Activated CD8-positive, alpha-beta memory T cell treated with anti-CD3 and anti-CD28 coated beads, Interleukin-2, amount 50 U/mL, for 1 hour (primary cell): ENCODE results near the gene PARN.
A peak's percentile ranks its signal among the peaks of the same experiment; 100 is the strongest.

Source experiments
- DNase-seq: peaks from one replicate; pipeline ENCODE4 v3.0.0-alpha.2; 2020; ENCODE audit errors: extremely low read depth

PARN gene

GRCh38 chr16:14529010-14529669 lies 100.9 kb downstream of the PARN start:
- peak; percentile 1 for DNase-seq

DNA sequence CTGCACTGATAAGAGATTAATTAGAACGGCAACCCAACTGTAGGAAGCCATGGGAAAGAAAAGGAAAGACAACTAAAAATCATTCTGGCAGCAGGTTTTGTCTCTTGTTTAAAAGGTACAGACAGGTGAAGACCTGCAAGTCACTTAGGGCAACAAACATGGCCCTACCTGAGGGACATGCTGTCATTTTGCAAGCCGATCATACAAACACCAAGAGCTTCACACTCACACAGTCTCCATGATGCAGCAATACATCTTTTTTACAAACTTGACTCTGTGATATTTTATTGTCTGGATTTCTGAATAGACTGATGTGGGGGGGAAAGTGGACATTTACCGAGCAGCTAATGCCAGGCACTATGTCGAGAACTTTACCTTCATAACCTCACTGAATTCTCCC lies 101.8 kb downstream of the PARN start:
- DNase-seq = no peak

GRCh38 chr16:14527411-14528044 lies 102.5 kb downstream of the PARN start:
- DNase-seq = no peak

DNA sequence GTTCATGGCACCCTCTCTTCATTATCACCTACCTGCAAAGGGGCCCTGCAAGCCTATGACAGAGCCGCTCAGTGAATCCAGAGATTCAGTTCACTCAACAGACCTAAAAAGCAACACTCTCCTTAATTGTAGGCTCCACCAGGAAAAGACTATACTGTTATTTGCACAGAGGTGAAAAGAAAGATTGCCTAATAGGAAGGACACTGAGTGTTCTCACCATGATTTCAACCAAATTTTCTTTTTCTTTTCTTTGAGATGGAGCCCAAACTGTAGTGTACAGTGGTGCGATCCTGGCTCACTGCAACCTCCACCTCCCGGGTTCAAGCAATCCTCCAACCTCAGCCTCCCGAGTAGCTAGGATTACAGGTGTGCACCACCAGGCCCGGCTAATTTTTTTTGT lies 104.5 kb downstream of the PARN start:
- no peak for DNase-seq

- DNase-seq = no peak
Measured at GRCh38 chr16:14524979-14525378, 105.1 kb downstream of the PARN start.

- DNase-seq = no peak
Measured at GRCh38 chr16:14523632-14524031, 106.4 kb downstream of the PARN start.

- no peak for DNase-seq
Measured at GRCh38 chr16:14522671-14523070, 107.4 kb downstream of the PARN start.

GRCh38 chr16:14520753-14521152 lies 109.3 kb downstream of the PARN start:
- no peak for DNase-seq

GRCh38 chr16:14514967-14515366 lies 115.1 kb downstream of the PARN start:
- DNase-seq = no peak

DNA sequence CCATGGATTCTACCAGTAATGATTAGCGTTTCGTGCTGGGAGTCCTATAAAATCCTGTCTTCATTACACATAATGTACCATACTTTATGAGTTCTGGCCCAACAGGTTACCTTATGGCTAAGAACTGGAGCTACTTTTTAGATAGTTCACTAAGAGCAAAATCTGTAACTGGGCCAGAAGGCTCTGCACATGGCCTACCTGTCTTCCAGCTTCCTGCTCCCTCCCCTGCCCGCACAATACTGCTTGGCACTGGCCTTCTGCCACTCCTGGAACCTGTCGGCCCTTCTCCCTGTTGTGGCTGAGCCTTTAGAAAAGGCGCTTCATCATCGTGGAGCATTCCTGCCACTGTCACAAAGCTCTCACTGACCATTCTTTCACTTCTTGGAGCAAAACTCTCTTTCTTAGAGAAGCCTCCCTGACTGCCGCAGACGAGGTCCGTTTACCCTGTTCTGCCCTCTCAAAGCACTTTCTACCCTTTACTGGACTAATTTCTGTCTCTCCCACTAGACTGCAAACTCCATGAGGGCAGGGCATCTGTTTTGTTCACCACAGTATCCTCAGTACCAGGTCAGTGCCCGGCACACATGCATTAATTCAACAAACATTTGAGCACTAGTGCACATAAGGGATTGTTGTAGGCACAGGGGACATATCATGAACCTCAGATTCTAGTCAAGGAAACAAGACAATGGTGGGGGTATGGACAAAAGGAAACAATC lies 116.5 kb downstream of the PARN start:
- DNase-seq = no peak

- no peak for DNase-seq
Measured at GRCh38 chr16:14511800-14512135, 118.3 kb downstream of the PARN start.

GRCh38 chr16:14510939-14511799 lies 118.9 kb downstream of the PARN start:
- DNase-seq = no peak

DNA sequence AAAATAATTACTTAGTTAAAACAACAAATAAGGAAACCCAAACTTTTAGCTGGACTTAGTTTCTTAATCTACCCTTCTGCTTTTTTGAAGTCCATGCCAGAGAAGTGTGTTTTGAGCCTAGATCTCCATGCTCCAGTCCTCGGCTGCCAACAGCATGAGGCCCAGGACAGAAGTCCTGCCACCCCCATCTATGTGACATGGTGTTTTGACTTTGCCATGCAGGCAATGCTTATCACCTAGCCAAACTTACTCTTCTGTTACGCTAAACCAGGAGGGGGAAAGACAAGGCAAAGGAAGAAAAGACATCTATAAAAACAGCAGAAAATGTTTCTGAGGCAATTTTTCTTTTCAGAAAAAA lies 119.5 kb downstream of the PARN start:
- no peak for DNase-seq

DNA sequence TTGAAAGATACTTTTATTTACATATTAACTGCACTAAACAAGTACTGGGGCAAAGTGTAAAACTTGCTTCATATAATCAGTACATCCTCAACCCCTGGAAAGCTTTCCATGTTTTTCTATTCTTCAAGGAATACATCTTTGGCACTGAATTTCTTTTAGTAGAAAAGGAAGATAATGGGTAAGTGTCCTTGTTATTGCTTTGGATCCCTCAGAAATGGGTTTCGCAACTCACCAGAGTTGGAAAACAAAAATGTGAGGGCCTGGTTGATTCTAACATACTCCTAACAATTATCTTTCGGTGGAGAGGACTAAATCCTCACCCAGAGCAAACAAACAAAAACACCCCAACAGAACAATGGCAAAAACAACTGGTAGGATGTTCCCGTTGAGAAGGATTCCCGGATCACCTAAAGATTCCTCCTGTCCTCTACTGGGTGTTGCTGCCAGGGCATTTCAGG lies 120.4 kb downstream of the PARN start:
- DNase-seq = no peak

- DNase-seq = no peak
Measured at GRCh38 chr16:14509055-14509454, 121.0 kb downstream of the PARN start.

GRCh38 chr16:14505846-14506245 lies 124.2 kb downstream of the PARN start:
- no peak for DNase-seq

- DNase-seq = no peak
Measured at GRCh38 chr16:14502932-14503741, 126.9 kb downstream of the PARN start.

GRCh38 chr16:14502256-14502875 lies 127.7 kb downstream of the PARN start:
- no peak for DNase-seq

- no peak for DNase-seq
Measured at GRCh38 chr16:14501331-14502255, 128.5 kb downstream of the PARN start.

DNA sequence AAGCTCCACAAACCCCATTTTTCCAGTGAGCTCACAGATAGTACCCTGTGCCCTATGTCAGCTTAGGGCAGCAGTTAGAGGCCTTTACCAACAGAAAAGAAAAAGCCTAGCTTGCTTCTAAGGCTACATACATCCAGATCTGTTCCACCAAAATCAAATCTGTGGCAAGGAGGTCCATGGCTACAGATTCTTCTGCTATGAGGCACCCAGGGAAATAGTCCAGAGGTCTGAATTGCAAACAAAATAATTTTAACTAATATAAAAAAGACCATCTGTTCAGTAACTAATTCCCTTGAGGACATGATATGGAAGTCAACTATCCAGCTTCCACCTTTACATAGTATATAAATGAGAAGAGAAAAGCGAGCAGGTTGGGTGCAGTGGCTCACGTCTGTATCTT lies 129.3 kb downstream of the PARN start:
- DNase-seq = no peak
